ENCODE measurements around the gene RNF111. TPM values are rescaled to one million over a fixed set of nuclear protein-coding genes. Genes with fewer than 3 reads are reported as not detected.
"Not testable (repeated sequence)": the region's sequence is repeated elsewhere in the genome, so short reads cannot be mapped to it uniquely, and the experiment has no call there.

The RNF111 gene
- total RNA-seq, 1 donor from 2014 or later, result 15.5 TPM

- not testable (repeated sequence) for DNase-seq (ENCODE audit: low spot score); ATAC-seq
Observed at GRCh38 chr15:59127255-59127654, 139.8 kb downstream of the RNF111 start.

GRCh38 chr15:59131456-59131855, 144.0 kb downstream of the RNF111 start:
- DNase-seq (ENCODE audit: low spot score) (no peak), ATAC-seq (no peak)

GRCh38 chr15:59131969-59132562, 144.6 kb downstream of the RNF111 start:
- no peak for ATAC-seq
- no peak for DNase-seq (ENCODE audit: low spot score)

- DNase-seq (ENCODE audit: low spot score) (no peak), ATAC-seq (no peak)
Observed at GRCh38 chr15:59133929-59134427, 146.5 kb downstream of the RNF111 start.

GRCh38 chr15:59137566-59137965, 150.1 kb downstream of the RNF111 start:
- no peak for ATAC-seq
- DNase-seq (ENCODE audit: low spot score), result no peak

- ATAC-seq (peak; percentile 89), DNase-seq (ENCODE audit: low spot score) (peak; percentile 55)
Observed at GRCh38 chr15:59138243-59138642, 150.8 kb downstream of the RNF111 start.

- DNase-seq (ENCODE audit: low spot score) (no peak), ATAC-seq (no peak)
Observed at GRCh38 chr15:59140422-59141226, 153.2 kb downstream of the RNF111 start.

GRCh38 chr15:59143281-59143680, 155.8 kb downstream of the RNF111 start:
- DNase-seq (ENCODE audit: low spot score), result no peak
- no peak for ATAC-seq

- not testable (repeated sequence) for ATAC-seq; DNase-seq (ENCODE audit: low spot score)
Observed at GRCh38 chr15:59144594-59144993, 157.1 kb downstream of the RNF111 start.

Other genes starting within 250 kb of the RNF111 start
- gene ADAM10, start 238.0 kb upstream of the RNF111 start, total RNA-seq, result 36.6 TPM
- 5.5 TPM for gene MINDY2, start 216.4 kb upstream of the RNF111 start, total RNA-seq
- gene SLTM, start 54.0 kb upstream of the RNF111 start, total RNA-seq, result 38.7 TPM
- 0.28 TPM for gene CCNB2, start 117.5 kb downstream of the RNF111 start, total RNA-seq
- not detected for gene LDHAL6B, start 219.2 kb downstream of the RNF111 start, total RNA-seq

Data from left lobe of liver (tissue), 2 donors.